Sigmoid colon (tissue), 7 donors: ENCODE measurements around the gene MINDY4. TPM values are rescaled to one million over a fixed set of nuclear protein-coding genes. Genes with fewer than 3 reads are reported as not detected.
A peak's percentile ranks its signal among the peaks of the same experiment; 100 is the strongest.

Experiments
- DNase-seq: peaks from one replicate; pipeline ENCODE4 v3.0.0-alpha.2; 2019
- H3K27ac ChIP-seq, 4 donors: fragments of 200-600 bp; sonication (generic); one replicate each; pipeline ENCODE4 v1.5.1; 2016 to 2019; ENCODE audit warnings: mild to moderate bottlenecking in 1 of 4
- H3K27me3 ChIP-seq, 3 donors: fragments of 200-600 bp; sonication (generic); one replicate each; pipeline ENCODE4 v1.5.1; 2019; ENCODE audit warnings: mild to moderate bottlenecking in 1 of 3
- H3K36me3 ChIP-seq, 4 donors: fragments of 200-600 bp; sonication (generic); one replicate each; pipeline ENCODE4 v1.5.1; 2016 to 2019
- H3K4me1 ChIP-seq, 4 donors: fragments of 200-600 bp; sonication (generic); one replicate each; pipeline ENCODE4 v1.5.1; 2017 to 2019
- H3K4me3 ChIP-seq, 4 donors: fragments of 200-600 bp; sonication (generic); one replicate each; pipeline ENCODE4 v1.5.1; 2017 to 2019; ENCODE audit warnings: mild to moderate bottlenecking in 2 of 4, moderate library complexity in 1 of 4
- H3K9me3 ChIP-seq, 4 donors: fragments of 200-600 bp in 3 of 4; sonication (generic) in 3 of 4; one replicate each; pipeline versions ENCODE4 v1.5.1 to v1.6.1; 2013 to 2019
- EP300 ChIP-seq, 4 donors: sonication (generic); formaldehyde crosslinking; IDR thresholded peaks; one replicate each; pipeline ENCODE4 v1.6.1; 2017; ENCODE audit warnings: antibody characterized with exemption in 4 of 4
- POLR2A ChIP-seq, 2 donors: fragments of 450-650 bp; IDR thresholded peaks; one replicate each; pipeline ENCODE4 v1.6.1; 2016; ENCODE audit warnings: antibody characterized with exemption in 2 of 2, mild to moderate bottlenecking in 2 of 2, moderate library complexity in 2 of 2
- POLR2AphosphoS5 ChIP-seq, 4 donors: sonication (generic); formaldehyde crosslinking; IDR thresholded peaks; one replicate each; pipeline ENCODE4 v1.6.1; 2017; ENCODE audit warnings: antibody characterized with exemption in 4 of 4
- WGBS, 2 donors: extraction: QIAGEN DNeasy Blood & Tissue Kit; methylation state at CpG; one replicate each; pipeline ENCODE4 v1.1.7; 2013; 5-methylcytosine and 5-hydroxymethylcytosine counted together
- intact Hi-C: fragments of 100-400 bp; cut with DNase I; formaldehyde crosslinking; loops from one replicate; pipeline ENCODE4 v1.15.1; 2023
- polyA plus RNA-seq, 3 donors: library from polyadenylated mRNA; stranded (reverse); fragments of 200-250 nt; gene quantifications; one replicate each; pipeline ENCODE4 v1.2.3, GENCODE V29; 2013
- total RNA-seq, 4 donors: library from RNA; depleted of rRNA; stranded (reverse); fragments of >200 nt; gene quantifications; one replicate each; pipeline ENCODE4 v1.1.0, GENCODE V29; 2016
- TF ChIP-seq, protein P1 (sequence below), 4 experiments: fragments of 450-650 bp in 3 of 4; fragments of 200-600 bp in 1 of 4; IDR thresholded peaks; one replicate each; pipeline ENCODE4 v1.5.1; 2016 to 2019; ENCODE audit warnings: antibody characterized with exemption in 4 of 4, mild to moderate bottlenecking in 3 of 4, moderate library complexity in 2 of 4
- donor health status: healthy with polysubstance abuse.
- donor health status: Bipolar disorder and iron deficiency.
- donor health status: healthy.

MINDY4 gene
- total and polyA plus RNA-seq, 7 donors, result 1.2 to 26.3 (median 9.4) TPM

GRCh38 chr7:30797176-30798040 is 26.2 kb downstream of the MINDY4 start:
- Histone ChIP-seq H3K4me3 (no peak overlapping the region), H3K27ac (peak overlapping the region; percentile 63 to 80 (median 70)), H3K27me3 (no peaks in the 10 kb centered on the region), H3K9me3 (no peaks in the 10 kb centered on the region), H3K36me3 (peaks cover 0 to 8% (median 0%) of the 10 kb centered on the region in 4 donors), H3K4me1 (peaks cover 0 to 66% (median 61%) of the 10 kb centered on the region in 4 donors)
- intact Hi-C loops, result no loop called here
- TF ChIP-seq, protein P1, sequence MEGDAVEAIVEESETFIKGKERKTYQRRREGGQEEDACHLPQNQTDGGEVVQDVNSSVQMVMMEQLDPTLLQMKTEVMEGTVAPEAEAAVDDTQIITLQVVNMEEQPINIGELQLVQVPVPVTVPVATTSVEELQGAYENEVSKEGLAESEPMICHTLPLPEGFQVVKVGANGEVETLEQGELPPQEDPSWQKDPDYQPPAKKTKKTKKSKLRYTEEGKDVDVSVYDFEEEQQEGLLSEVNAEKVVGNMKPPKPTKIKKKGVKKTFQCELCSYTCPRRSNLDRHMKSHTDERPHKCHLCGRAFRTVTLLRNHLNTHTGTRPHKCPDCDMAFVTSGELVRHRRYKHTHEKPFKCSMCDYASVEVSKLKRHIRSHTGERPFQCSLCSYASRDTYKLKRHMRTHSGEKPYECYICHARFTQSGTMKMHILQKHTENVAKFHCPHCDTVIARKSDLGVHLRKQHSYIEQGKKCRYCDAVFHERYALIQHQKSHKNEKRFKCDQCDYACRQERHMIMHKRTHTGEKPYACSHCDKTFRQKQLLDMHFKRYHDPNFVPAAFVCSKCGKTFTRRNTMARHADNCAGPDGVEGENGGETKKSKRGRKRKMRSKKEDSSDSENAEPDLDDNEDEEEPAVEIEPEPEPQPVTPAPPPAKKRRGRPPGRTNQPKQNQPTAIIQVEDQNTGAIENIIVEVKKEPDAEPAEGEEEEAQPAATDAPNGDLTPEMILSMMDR (IDR thresholded peaks at IDR 0.05), result no peak
- no peak for TF ChIP-seq POLR2AphosphoS5 (IDR thresholded peaks at IDR 0.05)
- no peak for TF ChIP-seq POLR2A (IDR thresholded peaks at IDR 0.05)
- no peak for TF ChIP-seq EP300 (IDR thresholded peaks at IDR 0.05)
- no peak for DNase-seq
- 38 to 67% methylated on average over 8 of the region's 8 CpGs for WGBS, 2 donors

- Histone ChIP-seq H3K27ac (peak overlapping the region; percentile 26 to 60 (median 50)), H3K9me3 (no peaks in the 10 kb centered on the region), H3K36me3 (peaks cover 0 to 1% (median 0%) of the 10 kb centered on the region in 4 donors), H3K27me3 (no peaks in the 10 kb centered on the region), H3K4me1 (peaks cover 0 to 75% (median 67%) of the 10 kb centered on the region in 4 donors), H3K4me3 (no peak overlapping the region)
- intact Hi-C loops, result no loop called here
- WGBS, 2 donors, result 71 to 87% methylated on average over 2 of the region's 2 CpGs
- TF ChIP-seq POLR2AphosphoS5 (IDR thresholded peaks at IDR 0.05), result peak in 2 of 4 donors; percentile 43 to 73
- TF ChIP-seq, protein P1 (IDR thresholded peaks at IDR 0.05), result no peak
- peak; percentile 89 for DNase-seq
Observed at GRCh38 chr7:30799206-30799975, 28.2 kb downstream of the MINDY4 start.

GRCh38 chr7:30799976-30800661 is 28.9 kb downstream of the MINDY4 start:
- Histone ChIP-seq H3K27ac (peak overlapping the region; percentile 26 to 60 (median 50)), H3K9me3 (no peaks in the 10 kb centered on the region), H3K27me3 (no peaks in the 10 kb centered on the region), H3K4me1 (peaks cover 0 to 79% (median 69%) of the 10 kb centered on the region in 4 donors), H3K36me3 (no peaks in the 10 kb centered on the region), H3K4me3 (no peak overlapping the region)
- 81 to 82% methylated on average over 5 of the region's 5 CpGs for WGBS, 2 donors
- TF ChIP-seq POLR2A (IDR thresholded peaks at IDR 0.05) (no peak), EP300 (IDR thresholded peaks at IDR 0.05) (no peak)
- TF ChIP-seq, protein P1 (IDR thresholded peaks at IDR 0.05), result no peak
- no peak for DNase-seq
- intact Hi-C loops, result loop anchor here (1.0 to 5.0 kb wide), 6 partner anchors 87 to 937 kb away; partner anchors contain the start of gene AQP1

GRCh38 chr7:30800785-30801252 is 29.6 kb downstream of the MINDY4 start:
- H3K9me3 ChIP-seq, result no peaks in the 10 kb centered on the region
- H3K27ac ChIP-seq, result peak overlapping the region; percentile 15 to 59 (median 37)
- TF ChIP-seq POLR2A (IDR thresholded peaks at IDR 0.05), result no peak
- peak in 3 of 4 donors; percentile 21 to 75 (median 68) for TF ChIP-seq POLR2AphosphoS5 (IDR thresholded peaks at IDR 0.05)
- TF ChIP-seq, protein P1 (IDR thresholded peaks at IDR 0.05), result peak; percentile 64 to 76 (median 70)
- TF ChIP-seq EP300 (IDR thresholded peaks at IDR 0.05), result peak in 1 of 4 donors; percentile 13
- peak; percentile 90 for DNase-seq
- no peaks in the 10 kb centered on the region for H3K27me3 ChIP-seq
- no peaks in the 10 kb centered on the region for H3K36me3 ChIP-seq
- 51 to 57% methylated on average over 6 of the region's 6 CpGs for WGBS, 2 donors
- no peak overlapping the region for H3K4me3 ChIP-seq
- peaks cover 0 to 72% (median 62%) of the 10 kb centered on the region in 4 donors for H3K4me1 ChIP-seq
- intact Hi-C loops, result loop anchor here (1.0 to 5.0 kb wide), 6 partner anchors 86 to 936 kb away; partner anchors contain the start of gene AQP1
